Prostate gland (tissue), 2 donors: ENCODE data around the gene EYA4. TPM values are rescaled to one million over a fixed set of nuclear protein-coding genes. Genes with fewer than 3 reads are reported as not detected.

Experiments used
- DNase-seq: peaks from one replicate; pipeline ENCODE4 v3.0.0-alpha.2; 2019; ENCODE audit warnings: low spot score
- H3K27ac ChIP-seq, 2 donors: fragments of 200-600 bp; sonication (generic); 2 replicates each; pipeline ENCODE4 v1.5.1; 2017 to 2019
- H3K27me3 ChIP-seq: fragments of 200-600 bp; sonication (generic); replicated peaks from 2 replicates; pipeline ENCODE4 v1.5.1; 2019; ENCODE audit not compliant: insufficient read depth
- H3K36me3 ChIP-seq, 2 donors: fragments of 200-600 bp; sonication (generic); 1 replicate in 1 of 2; 2 replicates in 1 of 2; pipeline versions ENCODE4 v1.5.1 to v1.8.1; 2017 to 2019
- H3K4me1 ChIP-seq: fragments of 200-600 bp; sonication (generic); replicated peaks from 2 replicates; pipeline ENCODE4 v1.5.1; 2019
- H3K4me3 ChIP-seq, 2 donors: fragments of 200-600 bp; sonication (generic); 2 replicates each; pipeline ENCODE4 v1.5.1; 2017 to 2019
- H3K9me3 ChIP-seq: fragments of 200-600 bp; sonication (generic); 2 replicates; pipeline ENCODE4 v1.5.1; 2017
- POLR2A ChIP-seq: fragments of 450-650 bp; IDR thresholded peaks from one replicate; pipeline ENCODE4 v1.6.1; 2016; ENCODE audit warnings: antibody characterized with exemption, mild to moderate bottlenecking
- POLR2AphosphoS5 ChIP-seq: sonication (generic); formaldehyde crosslinking; IDR thresholded peaks from one replicate; pipeline ENCODE4 v1.6.1; 2017; ENCODE audit warnings: antibody characterized with exemption
- WGBS: methylation state at CpG from one replicate; pipeline ENCODE4 v1.1.5; 2018; 5-methylcytosine and 5-hydroxymethylcytosine counted together
- intact Hi-C: fragments of 100-400 bp; cut with DNase I; formaldehyde crosslinking; loops from one replicate; pipeline ENCODE4 v1.14.2; 2022
- total RNA-seq, 2 donors: library from RNA; depleted of rRNA; stranded (reverse); fragments of >200 nt; gene quantifications; one replicate each; pipeline ENCODE4 v1.1.0, GENCODE V29; 2016
- TF ChIP-seq, protein P1 (sequence below), 4 experiments: fragments of 200-600 bp in 2 of 4; fragments of 450-650 bp in 2 of 4; sonication (generic) in 2 of 4; IDR thresholded peaks; 1 replicate in 3 of 4; 2 replicates in 1 of 4; pipeline ENCODE4 v1.5.1; 2016 to 2019; ENCODE audit warnings: antibody characterized with exemption in 4 of 4, mild to moderate bottlenecking in 2 of 4, moderate library complexity in 2 of 4

EYA4 gene
- total RNA-seq, 2 donors from 2014 or later, result 4.1 to 7.3 TPM

GRCh38 chr6:133499662-133500061 is 258.5 kb downstream of the EYA4 start:
- TF ChIP-seq, protein P1, sequence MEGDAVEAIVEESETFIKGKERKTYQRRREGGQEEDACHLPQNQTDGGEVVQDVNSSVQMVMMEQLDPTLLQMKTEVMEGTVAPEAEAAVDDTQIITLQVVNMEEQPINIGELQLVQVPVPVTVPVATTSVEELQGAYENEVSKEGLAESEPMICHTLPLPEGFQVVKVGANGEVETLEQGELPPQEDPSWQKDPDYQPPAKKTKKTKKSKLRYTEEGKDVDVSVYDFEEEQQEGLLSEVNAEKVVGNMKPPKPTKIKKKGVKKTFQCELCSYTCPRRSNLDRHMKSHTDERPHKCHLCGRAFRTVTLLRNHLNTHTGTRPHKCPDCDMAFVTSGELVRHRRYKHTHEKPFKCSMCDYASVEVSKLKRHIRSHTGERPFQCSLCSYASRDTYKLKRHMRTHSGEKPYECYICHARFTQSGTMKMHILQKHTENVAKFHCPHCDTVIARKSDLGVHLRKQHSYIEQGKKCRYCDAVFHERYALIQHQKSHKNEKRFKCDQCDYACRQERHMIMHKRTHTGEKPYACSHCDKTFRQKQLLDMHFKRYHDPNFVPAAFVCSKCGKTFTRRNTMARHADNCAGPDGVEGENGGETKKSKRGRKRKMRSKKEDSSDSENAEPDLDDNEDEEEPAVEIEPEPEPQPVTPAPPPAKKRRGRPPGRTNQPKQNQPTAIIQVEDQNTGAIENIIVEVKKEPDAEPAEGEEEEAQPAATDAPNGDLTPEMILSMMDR (IDR thresholded peaks at IDR 0.05), result no peak
- no peak for TF ChIP-seq POLR2A
- no peak for TF ChIP-seq POLR2AphosphoS5
- no peaks in the 10 kb centered on the region for H3K9me3 ChIP-seq
- intact Hi-C loops, result loop anchor here (5.0 to 10.0 kb wide), 2 partner anchors 257 to 675 kb away; partner anchors contain the start of gene EYA4
- H3K4me1 ChIP-seq, result peaks cover 5% of the 10 kb centered on the region
- H3K27me3 ChIP-seq, result no peaks in the 10 kb centered on the region
- H3K27ac ChIP-seq, result no peak overlapping the region
- H3K4me3 ChIP-seq, result no peak overlapping the region
- no peaks in the 10 kb centered on the region for H3K36me3 ChIP-seq
- WGBS, result 79% methylated on average over 3 of the region's 3 CpGs
- DNase-seq, result no peak

- 38% methylated on average over 4 of the region's 4 CpGs for WGBS
- intact Hi-C loops, result loop anchor here (5.0 to 10.0 kb wide), 2 partner anchors 259 to 677 kb away; partner anchors contain the start of gene EYA4
- Histone ChIP-seq H3K4me1 (peaks cover 5% of the 10 kb centered on the region), H3K27ac (no peak overlapping the region), H3K27me3 (no peaks in the 10 kb centered on the region), H3K36me3 (no peaks in the 10 kb centered on the region), H3K9me3 (no peaks in the 10 kb centered on the region), H3K4me3 (no peak overlapping the region)
- TF ChIP-seq POLR2A (no peak), POLR2AphosphoS5 (no peak)
- TF ChIP-seq, protein P1 (IDR thresholded peaks at IDR 0.05), result no peak
- no peak for DNase-seq
Observed at GRCh38 chr6:133501675-133502270, 260.6 kb downstream of the EYA4 start.

DNA sequence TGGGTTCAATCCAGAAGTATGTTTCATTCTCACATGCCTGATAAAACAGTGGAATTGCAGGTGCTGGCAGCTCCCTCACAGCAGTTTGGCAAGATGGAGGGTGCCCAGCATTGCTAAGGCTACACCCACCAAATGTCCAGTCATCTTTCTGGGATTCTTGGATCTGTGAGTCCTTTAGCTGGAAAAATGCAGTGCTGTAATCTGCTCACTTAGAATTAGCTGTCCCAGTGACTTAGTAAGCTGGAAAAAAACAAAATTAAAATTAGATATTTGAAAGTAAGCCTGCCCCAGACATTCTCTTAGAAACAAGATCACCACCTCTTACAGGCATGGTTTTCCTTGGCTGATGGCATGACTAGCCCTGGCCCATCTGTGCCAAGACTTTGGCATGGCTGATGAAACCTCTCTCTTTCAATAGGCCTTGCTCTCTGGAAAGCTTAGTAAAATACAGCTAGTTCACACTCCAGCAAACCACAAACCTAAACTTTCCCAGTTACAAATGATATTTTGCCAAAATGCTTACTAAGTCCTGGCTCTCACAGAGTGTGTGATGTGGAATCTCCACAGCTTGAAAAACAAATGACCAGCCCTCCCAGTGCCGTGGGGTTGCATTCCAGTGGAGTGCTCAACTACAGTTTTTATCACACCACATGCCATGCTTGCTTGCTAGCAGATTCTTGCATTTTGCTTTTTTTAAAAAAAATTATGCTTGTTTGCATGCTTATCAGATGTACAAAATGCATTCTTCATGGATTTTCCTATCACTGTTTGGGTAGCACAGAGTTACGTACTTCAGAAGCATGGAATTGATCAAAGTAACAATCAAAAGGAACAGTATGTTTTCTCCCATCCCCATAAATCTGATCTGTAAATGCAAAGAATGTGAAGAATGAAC is 261.5 kb downstream of the EYA4 start:
- no peak for TF ChIP-seq POLR2A
- TF ChIP-seq, protein P1 (IDR thresholded peaks at IDR 0.05), result no peak
- no peak for TF ChIP-seq POLR2AphosphoS5
- DNase-seq, result no peak
- intact Hi-C loops, result loop anchor here (5.0 to 10.0 kb wide), 2 partner anchors 260 to 678 kb away; partner anchors contain the start of gene EYA4

GRCh38 chr6:133503336-133503729 is 262.2 kb downstream of the EYA4 start:
- TF ChIP-seq, protein P1 (IDR thresholded peaks at IDR 0.05), result no peak
- TF ChIP-seq POLR2A (no peak), POLR2AphosphoS5 (no peak)
- H3K4me1 ChIP-seq, result peaks cover 5% of the 10 kb centered on the region
- H3K4me3 ChIP-seq, result no peak overlapping the region
- intact Hi-C loops, result loop anchor here (5.0 to 10.0 kb wide), 2 partner anchors 261 to 679 kb away; partner anchors contain the start of gene EYA4
- 16% methylated on average over 1 of the region's 1 CpG for WGBS
- H3K27me3 ChIP-seq, result no peaks in the 10 kb centered on the region
- no peaks in the 10 kb centered on the region for H3K9me3 ChIP-seq
- H3K36me3 ChIP-seq, result no peaks in the 10 kb centered on the region
- DNase-seq, result no peak
- no peak overlapping the region for H3K27ac ChIP-seq

More for the DNA sequence above, 261.5 kb downstream of the EYA4 start:
- H3K4me3 ChIP-seq, result no peak overlapping the region
- WGBS, result 8% methylated on average over 2 of the region's 2 CpGs
- no peak overlapping the region for H3K27ac ChIP-seq
- no peaks in the 10 kb centered on the region for H3K27me3 ChIP-seq
- H3K9me3 ChIP-seq, result no peaks in the 10 kb centered on the region
- peaks cover 5% of the 10 kb centered on the region for H3K4me1 ChIP-seq
- H3K36me3 ChIP-seq, result no peaks in the 10 kb centered on the region
